DOHH2 (cell line): Measurements from ENCODE around the gene TMPRSS7.

Source experiments
- H3F3A ChIP-seq: fragments of 200-600 bp; sonication (generic), shearing (Covaris generic); 2 replicates; pipeline ENCODE4 v1.6.0; 2016; ENCODE audit warnings: antibody characterized with exemption, mild to moderate bottlenecking; ENCODE audit not compliant: control insufficient read depth, insufficient read depth
- H3K27ac ChIP-seq: fragments of 200-600 bp; sonication (generic); 2 replicates; pipeline ENCODE4 v1.5.1; 2014; ENCODE audit warnings: low read depth, mild to moderate bottlenecking, low read length, moderate library complexity
- H3K27me3 ChIP-seq: fragments of 200-600 bp; sonication (generic); 2 replicates; pipeline ENCODE4 v1.6.1; 2014; ENCODE audit warnings: mild to moderate bottlenecking, low read length, mixed read lengths; ENCODE audit not compliant: control insufficient read depth
- H3K36me3 ChIP-seq: fragments of 200-600 bp; sonication (generic); 2 replicates; pipeline ENCODE4 v1.6.1; 2014; ENCODE audit warnings: mild to moderate bottlenecking, low read length, moderate library complexity, mixed read lengths; ENCODE audit not compliant: control insufficient read depth
- H3K4me1 ChIP-seq: fragments of 200-600 bp; sonication (generic); 2 replicates; pipeline ENCODE4 v1.6.1; 2014; ENCODE audit warnings: mild to moderate bottlenecking, low read length, mixed read lengths; ENCODE audit not compliant: control insufficient read depth
- H3K4me2 ChIP-seq: fragments of 200-600 bp; sonication (generic); 2 replicates; pipeline ENCODE4 v1.6.0; 2014; ENCODE audit warnings: mild to moderate bottlenecking, low read length, moderate library complexity
- H3K4me3 ChIP-seq: fragments of 200-600 bp; sonication (generic); 2 replicates; pipeline ENCODE4 v1.5.1; 2014; ENCODE audit warnings: mild to moderate bottlenecking, low read length, mixed read lengths
- H3K79me2 ChIP-seq: fragments of 200-600 bp; sonication (generic); 2 replicates; pipeline ENCODE4 v1.6.1; 2014; ENCODE audit warnings: mild to moderate bottlenecking, low read length, mixed read lengths; ENCODE audit not compliant: control insufficient read depth
- H3K9me2 ChIP-seq: fragments of 200-600 bp; sonication (generic); replicated peaks from 2 replicates; pipeline ENCODE4 v1.6.1; 2014; ENCODE audit warnings: mild to moderate bottlenecking, low read length, mixed read lengths; ENCODE audit not compliant: control insufficient read depth
- H3K9me3 ChIP-seq: fragments of 200-600 bp; sonication (generic); 2 replicates; pipeline ENCODE4 v1.6.1; 2014; ENCODE audit warnings: antibody characterized with exemption, low read length, mixed read lengths; ENCODE audit not compliant: control insufficient read depth, insufficient read depth
- H4K20me1 ChIP-seq: fragments of 200-600 bp; sonication (generic); 2 replicates; pipeline ENCODE4 v1.6.0; 2014; ENCODE audit warnings: low read depth, mild to moderate bottlenecking, antibody characterized with exemption, low read length, moderate library complexity; ENCODE audit not compliant: control insufficient read depth, insufficient read depth
- CTCF ChIP-seq: fragments of 200-600 bp; sonication (generic); IDR thresholded peaks from one replicate; pipeline ENCODE4 v1.5.1; 2014; ENCODE audit warnings: antibody characterized with exemption, mild to moderate bottlenecking, low read depth, low read length; ENCODE audit not compliant: poor library complexity, severe bottlenecking
- EZH2phosphoT487 ChIP-seq: fragments of 200-600 bp; sonication (generic); IDR thresholded peaks from 2 replicates; pipeline ENCODE4 v1.6.1; 2017; ENCODE audit warnings: borderline replicate concordance, mild to moderate bottlenecking, antibody characterized with exemption, low read length, moderate library complexity, mixed read lengths

The TMPRSS7 gene

GRCh38 chr3:112114576-112115160 is 80.1 kb downstream of the TMPRSS7 start:
- no peaks in the 10 kb centered on the region for H3K9me2 ChIP-seq
- TF ChIP-seq EZH2phosphoT487 (no peak), CTCF (no peak)
- peaks cover 21% of the 10 kb centered on the region for H3K79me2 ChIP-seq
- peaks cover 61% of the 10 kb centered on the region for H3F3A ChIP-seq
- peaks cover 59% of the 10 kb centered on the region for H3K36me3 ChIP-seq
- no peaks in the 10 kb centered on the region for H3K27me3 ChIP-seq
- no peaks in the 10 kb centered on the region for H3K9me3 ChIP-seq
- peaks cover 90% of the 10 kb centered on the region for H3K4me1 ChIP-seq
- peak overlapping the region; percentile 99 for H3K27ac ChIP-seq
- H3K4me2 ChIP-seq = peak overlapping the region; percentile 82
- H4K20me1 ChIP-seq = no peaks in the 10 kb centered on the region
- peak overlapping the region; percentile 65 for H3K4me3 ChIP-seq

DNA sequence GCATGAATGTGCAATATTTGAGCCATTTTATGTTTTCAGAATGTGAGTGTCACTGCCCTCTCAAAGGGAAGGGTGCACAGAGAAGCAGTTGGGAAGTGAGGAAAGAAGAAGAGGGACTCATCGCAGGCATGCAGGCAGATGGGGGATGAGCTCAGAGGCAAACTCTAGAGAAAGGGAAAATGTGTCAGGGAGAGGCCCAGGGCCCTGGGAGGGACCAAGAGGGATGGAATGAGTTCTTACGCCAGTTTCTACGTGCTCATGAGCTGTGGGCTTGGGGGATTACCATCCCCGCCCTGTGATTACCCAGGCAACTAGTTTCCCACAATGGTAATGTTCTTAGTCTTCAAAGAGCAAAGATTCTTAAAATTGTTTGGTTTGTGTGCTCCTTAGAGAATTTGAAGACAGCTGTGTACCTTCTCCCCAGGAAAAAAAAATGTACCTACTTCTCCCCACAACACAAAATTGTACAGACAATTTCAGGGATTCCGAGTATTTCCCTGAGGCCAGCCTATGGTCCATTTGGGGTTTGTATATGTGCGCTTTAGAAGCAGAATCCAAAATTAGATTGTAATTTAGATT is 80.7 kb downstream of the TMPRSS7 start:
- Histone ChIP-seq H3K36me3 (peaks cover 61% of the 10 kb centered on the region), H3K4me3 (peak overlapping the region; percentile 65), H3K79me2 (peaks cover 23% of the 10 kb centered on the region), H3K9me2 (no peaks in the 10 kb centered on the region), H4K20me1 (no peaks in the 10 kb centered on the region), H3F3A (peaks cover 66% of the 10 kb centered on the region), H3K9me3 (no peaks in the 10 kb centered on the region), H3K4me1 (peaks cover 92% of the 10 kb centered on the region), H3K27me3 (no peaks in the 10 kb centered on the region), H3K27ac (peak overlapping the region; percentile 99), H3K4me2 (peak overlapping the region; percentile 82)
- TF ChIP-seq EZH2phosphoT487 = no peak
- TF ChIP-seq CTCF = no peak

GRCh38 chr3:112115806-112116383 is 81.4 kb downstream of the TMPRSS7 start:
- peaks cover 99% of the 10 kb centered on the region for H3K4me1 ChIP-seq
- H3K79me2 ChIP-seq = peaks cover 23% of the 10 kb centered on the region
- TF ChIP-seq CTCF (no peak), EZH2phosphoT487 (no peak)
- H3K27me3 ChIP-seq = no peaks in the 10 kb centered on the region
- H3K4me2 ChIP-seq = peak overlapping the region; percentile 82
- H3K9me3 ChIP-seq = no peaks in the 10 kb centered on the region
- no peaks in the 10 kb centered on the region for H3K9me2 ChIP-seq
- peak overlapping the region; percentile 65 for H3K4me3 ChIP-seq
- H3K27ac ChIP-seq = peak overlapping the region; percentile 99
- peaks cover 59% of the 10 kb centered on the region for H3K36me3 ChIP-seq
- no peaks in the 10 kb centered on the region for H4K20me1 ChIP-seq
- peaks cover 71% of the 10 kb centered on the region for H3F3A ChIP-seq
